ENCODE measurements around the gene INHBB.

The INHBB gene

DNA sequence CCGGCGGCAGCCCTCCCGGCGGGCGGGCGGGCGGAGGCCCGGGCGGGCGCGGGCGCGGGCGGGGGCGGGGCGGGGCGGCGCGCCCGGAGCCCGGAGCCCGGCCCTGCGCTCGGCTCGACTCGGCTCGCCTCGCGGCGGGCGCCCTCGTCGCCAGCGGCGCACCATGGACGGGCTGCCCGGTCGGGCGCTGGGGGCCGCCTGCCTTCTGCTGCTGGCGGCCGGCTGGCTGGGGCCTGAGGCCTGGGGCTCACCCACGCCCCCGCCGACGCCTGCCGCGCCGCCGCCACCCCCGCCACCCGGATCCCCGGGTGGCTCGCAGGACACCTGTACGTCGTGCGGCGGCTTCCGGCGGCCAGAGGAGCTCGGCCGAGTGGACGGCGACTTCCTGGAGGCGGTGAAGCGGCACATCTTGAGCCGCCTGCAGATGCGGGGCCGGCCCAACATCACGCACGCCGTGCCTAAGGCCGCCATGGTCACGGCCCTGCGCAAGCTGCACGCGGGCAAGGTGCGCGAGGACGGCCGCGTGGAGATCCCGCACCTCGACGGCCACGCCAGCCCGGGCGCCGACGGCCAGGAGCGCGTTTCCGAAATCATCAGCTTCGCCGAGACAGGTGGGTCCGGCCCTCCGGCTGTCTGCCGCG is at the start of gene INHBB:
INHBB (plus strand) TSS at position 111 of the 641 bp plus-strand sequence; CDS start at position 164, 53 bp downstream.
- H2AFZ ChIP-seq (ENCODE audit: low read length) = no peak within 1 kb of the TSS
- H3K4me1 ChIP-seq (ENCODE audit: insufficient read depth, low read length, severe bottlenecking) = peaks cover 21% of the 10 kb centered on the region
- no peaks in the 10 kb centered on the region for H3F3A ChIP-seq (ENCODE audit: insufficient read depth, low read length)
- 0 out of 2 replicates have a peak, but pooled peaks cover 7% of the 10 kb centered on the region for H3K27me3 ChIP-seq (ENCODE audit: insufficient read depth, low read length)
- no peaks in the 10 kb centered on the region for H4K20me1 ChIP-seq (ENCODE audit: insufficient read depth, low read length)
- H3K36me3 ChIP-seq (ENCODE audit: insufficient read depth, low read length) = no peaks in the 10 kb centered on the region
- H3K9ac ChIP-seq (ENCODE audit: low read length) = no peak within 1 kb of the TSS
- H3K4me3 ChIP-seq (ENCODE audit: low read depth, low read length, poor library complexity, severe bottlenecking) = peak within 1 kb of the TSS; percentile 37
- TF ChIP-seq, protein P1, sequence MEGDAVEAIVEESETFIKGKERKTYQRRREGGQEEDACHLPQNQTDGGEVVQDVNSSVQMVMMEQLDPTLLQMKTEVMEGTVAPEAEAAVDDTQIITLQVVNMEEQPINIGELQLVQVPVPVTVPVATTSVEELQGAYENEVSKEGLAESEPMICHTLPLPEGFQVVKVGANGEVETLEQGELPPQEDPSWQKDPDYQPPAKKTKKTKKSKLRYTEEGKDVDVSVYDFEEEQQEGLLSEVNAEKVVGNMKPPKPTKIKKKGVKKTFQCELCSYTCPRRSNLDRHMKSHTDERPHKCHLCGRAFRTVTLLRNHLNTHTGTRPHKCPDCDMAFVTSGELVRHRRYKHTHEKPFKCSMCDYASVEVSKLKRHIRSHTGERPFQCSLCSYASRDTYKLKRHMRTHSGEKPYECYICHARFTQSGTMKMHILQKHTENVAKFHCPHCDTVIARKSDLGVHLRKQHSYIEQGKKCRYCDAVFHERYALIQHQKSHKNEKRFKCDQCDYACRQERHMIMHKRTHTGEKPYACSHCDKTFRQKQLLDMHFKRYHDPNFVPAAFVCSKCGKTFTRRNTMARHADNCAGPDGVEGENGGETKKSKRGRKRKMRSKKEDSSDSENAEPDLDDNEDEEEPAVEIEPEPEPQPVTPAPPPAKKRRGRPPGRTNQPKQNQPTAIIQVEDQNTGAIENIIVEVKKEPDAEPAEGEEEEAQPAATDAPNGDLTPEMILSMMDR (IDR thresholded peaks at IDR 0.05; ENCODE audit: low read length) = no peak
- no peak for TF ChIP-seq EZH2 (IDR thresholded peaks at IDR 0.05; ENCODE audit: borderline replicate concordance, low read length)
- H3K27ac ChIP-seq (ENCODE audit: low read depth, low read length, poor library complexity, severe bottlenecking) = no peak within 1 kb of the TSS
- no peaks in the 10 kb centered on the region for H3K9me2 ChIP-seq (ENCODE audit: low read depth, low read length)
- H3K4me2 ChIP-seq (ENCODE audit: low read length) = peak within 1 kb of the TSS; percentile 45; the same call in 1 of the 2 replicates
- no peaks in the 10 kb centered on the region for H3K9me3 ChIP-seq (ENCODE audit: low read length)
- no peaks in the 10 kb centered on the region for H3K79me2 ChIP-seq (ENCODE audit: insufficient read depth, low read length)

DNA sequence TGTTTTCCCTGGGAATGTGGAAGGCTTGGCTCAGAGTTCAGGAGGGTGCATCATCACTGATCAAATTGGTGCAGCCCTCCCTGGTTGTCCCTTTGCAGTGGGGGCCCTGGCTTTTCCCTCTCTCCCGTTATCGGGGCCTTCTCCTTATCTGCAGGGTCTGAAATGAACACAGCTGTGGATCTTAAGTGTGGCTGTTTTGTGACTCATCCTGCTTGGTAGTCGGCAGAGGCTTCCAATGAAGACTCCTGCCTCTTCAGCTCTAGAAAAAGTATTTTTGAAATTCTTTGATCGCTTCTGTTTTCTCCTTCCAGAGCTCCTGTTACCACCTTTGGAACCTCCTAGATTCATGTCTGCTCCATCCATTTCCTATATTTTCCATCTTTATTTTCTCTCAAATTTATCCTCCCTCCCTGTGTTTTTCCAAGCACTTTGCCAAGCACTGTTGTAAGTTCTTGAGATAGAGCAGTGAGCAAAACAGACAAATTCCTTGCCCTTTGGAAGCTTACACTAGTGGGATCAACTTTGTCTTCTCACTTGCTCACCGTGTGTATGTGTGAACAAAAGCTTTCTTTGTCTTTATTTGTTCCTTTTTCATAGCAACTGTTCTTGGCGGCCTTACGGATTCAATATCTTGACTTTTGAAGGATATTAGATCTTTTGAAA is 47.6 kb upstream of the INHBB start:
- Histone ChIP-seq H3K9me3 (ENCODE audit: low read length) (no peaks in the 10 kb centered on the region), H3F3A (ENCODE audit: insufficient read depth, low read length) (no peaks in the 10 kb centered on the region), H3K27ac (ENCODE audit: low read depth, low read length, poor library complexity, severe bottlenecking) (no peak overlapping the region), H3K79me2 (ENCODE audit: insufficient read depth, low read length) (no peaks in the 10 kb centered on the region), H3K9ac (ENCODE audit: low read length) (no peak overlapping the region), H4K20me1 (ENCODE audit: insufficient read depth, low read length) (no peaks in the 10 kb centered on the region), H3K36me3 (ENCODE audit: insufficient read depth, low read length) (no peaks in the 10 kb centered on the region), H3K27me3 (ENCODE audit: insufficient read depth, low read length) (no peaks in the 10 kb centered on the region), H3K4me3 (ENCODE audit: low read depth, low read length, poor library complexity, severe bottlenecking) (no peak overlapping the region), H3K4me1 (ENCODE audit: insufficient read depth, low read length, severe bottlenecking) (peaks cover 27% of the 10 kb centered on the region), H3K4me2 (ENCODE audit: low read length) (no peak overlapping the region), H3K9me2 (ENCODE audit: low read depth, low read length) (no peaks in the 10 kb centered on the region), H2AFZ (ENCODE audit: low read length) (no peak overlapping the region)
- TF ChIP-seq, protein P1 (IDR thresholded peaks at IDR 0.05; ENCODE audit: low read length) = no peak
- TF ChIP-seq EZH2 (IDR thresholded peaks at IDR 0.05; ENCODE audit: borderline replicate concordance, low read length) = no peak

DNA sequence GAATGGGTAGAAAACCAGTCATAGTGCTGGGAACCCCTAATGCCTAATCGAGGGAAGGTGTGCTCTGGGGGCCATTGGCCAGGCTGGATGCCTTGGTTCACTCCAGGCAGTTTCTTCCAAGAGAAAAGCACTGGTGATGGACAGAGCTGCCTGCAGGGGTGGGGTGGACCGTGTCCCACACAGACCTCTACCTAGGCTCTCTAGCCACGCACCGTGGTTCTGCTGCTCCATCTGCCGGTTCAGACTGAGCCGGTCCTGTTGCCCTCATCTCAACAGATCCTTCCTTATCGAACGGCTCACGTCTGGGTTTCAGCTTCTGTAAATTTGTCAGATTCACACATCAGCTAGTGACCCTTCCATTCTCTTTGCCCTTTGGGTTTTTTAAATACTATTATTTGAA is 46.9 kb upstream of the INHBB start:
- no peak overlapping the region for H3K9ac ChIP-seq (ENCODE audit: low read length)
- no peaks in the 10 kb centered on the region for H3K36me3 ChIP-seq (ENCODE audit: insufficient read depth, low read length)
- H3K9me2 ChIP-seq (ENCODE audit: low read depth, low read length) = no peaks in the 10 kb centered on the region
- H4K20me1 ChIP-seq (ENCODE audit: insufficient read depth, low read length) = no peaks in the 10 kb centered on the region
- TF ChIP-seq, protein P1 (IDR thresholded peaks at IDR 0.05; ENCODE audit: low read length) = no peak
- no peak for TF ChIP-seq EZH2 (IDR thresholded peaks at IDR 0.05; ENCODE audit: borderline replicate concordance, low read length)
- H3K27ac ChIP-seq (ENCODE audit: low read depth, low read length, poor library complexity, severe bottlenecking) = no peak overlapping the region
- H3K27me3 ChIP-seq (ENCODE audit: insufficient read depth, low read length) = no peaks in the 10 kb centered on the region
- H3K4me3 ChIP-seq (ENCODE audit: low read depth, low read length, poor library complexity, severe bottlenecking) = no peak overlapping the region
- peaks cover 21% of the 10 kb centered on the region for H3K4me1 ChIP-seq (ENCODE audit: insufficient read depth, low read length, severe bottlenecking)
- H3K4me2 ChIP-seq (ENCODE audit: low read length) = no peak overlapping the region
- no peaks in the 10 kb centered on the region for H3K79me2 ChIP-seq (ENCODE audit: insufficient read depth, low read length)
- H3K9me3 ChIP-seq (ENCODE audit: low read length) = no peaks in the 10 kb centered on the region
- H3F3A ChIP-seq (ENCODE audit: insufficient read depth, low read length) = no peaks in the 10 kb centered on the region
- no peak overlapping the region for H2AFZ ChIP-seq (ENCODE audit: low read length)
